GM19452 (cell line): Measurements from ENCODE around the gene HDAC11.
A peak's percentile ranks its signal among the peaks of the same experiment; 100 is the strongest.
"Not testable (repeated sequence)": the region's sequence is repeated elsewhere in the genome, so short reads cannot be mapped to it uniquely, and the experiment has no call there.

Experiments
- ATAC-seq: cut with Tn5 transposase; IDR thresholded peaks from one replicate; pipeline ENCODE4 v1.9.1; 2021; ENCODE audit not compliant: unreplicated experiment

The HDAC11 gene

GRCh38 chr3:13492976-13493866, 13.1 kb downstream of the HDAC11 start:
- ATAC-seq = no peak

DNA sequence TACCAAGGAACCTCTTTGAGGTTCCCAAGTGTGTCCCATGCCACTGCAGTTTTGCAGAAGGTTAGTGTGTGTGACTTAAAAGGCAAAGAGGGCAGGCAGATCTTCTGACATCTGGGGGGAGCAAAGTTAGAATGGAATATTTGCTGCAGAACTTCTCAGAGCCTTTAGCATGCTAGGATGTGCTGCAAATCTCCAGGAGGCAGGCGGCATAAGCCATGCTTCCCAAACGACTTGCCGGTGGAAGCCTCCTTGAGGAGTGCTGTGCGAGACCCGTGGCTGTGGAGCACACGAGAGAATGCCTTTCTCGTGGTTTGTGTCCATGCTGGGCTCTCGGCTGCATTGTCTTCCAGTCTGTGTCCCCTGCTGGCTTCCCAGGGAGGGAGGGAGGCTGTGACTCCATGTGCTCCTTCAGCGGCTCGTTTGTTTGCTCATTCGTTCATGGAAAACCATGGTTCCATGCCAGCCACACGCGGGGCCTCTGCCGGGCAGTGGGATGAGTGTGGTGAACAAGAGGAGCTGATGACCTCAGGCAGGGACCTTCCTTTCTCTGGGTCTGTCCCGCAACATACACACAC, 13.8 kb downstream of the HDAC11 start:
- ATAC-seq = no peak

- ATAC-seq = no peak
Measured at GRCh38 chr3:13494463-13495350, 14.6 kb downstream of the HDAC11 start.

DNA sequence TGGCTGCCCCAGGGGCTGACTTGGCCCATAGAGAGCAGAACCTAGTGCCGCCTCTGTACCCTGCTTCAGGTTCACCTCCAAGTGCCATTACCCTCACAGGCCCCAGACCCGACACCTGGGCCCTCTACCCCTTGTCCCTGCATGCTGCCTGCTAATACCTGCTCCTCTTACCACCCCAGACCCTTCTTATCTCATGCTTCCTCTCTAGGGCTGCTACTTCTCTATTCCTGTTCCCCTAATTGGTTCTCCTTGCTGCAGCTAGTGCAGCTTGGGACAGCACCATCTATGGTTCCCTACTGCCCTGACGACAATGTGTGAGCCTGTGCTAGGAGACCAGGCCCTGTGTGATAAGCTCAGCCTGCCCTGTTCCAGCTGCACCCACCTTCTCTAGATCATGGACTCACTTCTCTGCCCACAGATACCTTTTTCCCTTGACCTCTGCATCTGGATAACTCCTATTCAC, 15.3 kb downstream of the HDAC11 start:
- ATAC-seq = no peak

DNA sequence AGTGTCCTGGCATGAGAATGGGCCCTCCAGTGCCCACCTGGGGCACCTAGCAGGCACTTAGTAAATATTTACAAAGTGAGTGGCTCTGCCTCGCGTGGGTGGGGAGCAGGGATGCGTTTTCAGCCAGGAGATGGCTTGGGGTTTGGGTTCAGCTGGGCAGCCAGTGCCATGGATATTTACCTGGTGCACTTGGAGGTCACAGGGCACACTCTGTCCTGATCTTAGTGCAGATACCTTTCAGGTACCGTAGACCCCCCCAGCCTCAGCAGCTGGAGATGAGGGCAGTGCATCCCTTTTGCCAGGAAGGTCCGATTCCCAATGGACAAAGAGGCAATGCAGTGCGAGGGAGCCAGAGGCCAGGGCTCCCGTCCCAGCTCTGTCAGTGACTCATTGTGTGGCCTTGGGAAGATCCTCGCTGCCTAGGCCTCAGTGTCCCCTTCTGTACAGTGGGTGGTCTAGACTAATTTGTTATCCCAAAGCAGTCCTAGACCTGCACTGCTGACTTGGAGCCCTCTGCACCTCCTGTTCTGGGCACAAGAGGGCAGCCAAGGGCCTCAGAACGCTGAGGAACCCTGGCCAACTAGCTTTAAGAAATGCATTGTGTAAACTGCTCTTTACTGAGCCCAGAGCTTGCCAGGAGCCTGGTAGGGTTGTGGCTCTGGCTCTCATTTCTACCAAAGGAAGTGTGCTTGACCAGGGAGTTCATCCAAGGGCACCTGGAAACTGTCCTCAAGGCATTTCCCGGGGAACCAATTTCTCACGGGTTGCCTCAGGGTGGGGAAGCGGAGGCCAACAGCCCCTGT, 16.0 kb downstream of the HDAC11 start:
- ATAC-seq = peak; percentile 69

DNA sequence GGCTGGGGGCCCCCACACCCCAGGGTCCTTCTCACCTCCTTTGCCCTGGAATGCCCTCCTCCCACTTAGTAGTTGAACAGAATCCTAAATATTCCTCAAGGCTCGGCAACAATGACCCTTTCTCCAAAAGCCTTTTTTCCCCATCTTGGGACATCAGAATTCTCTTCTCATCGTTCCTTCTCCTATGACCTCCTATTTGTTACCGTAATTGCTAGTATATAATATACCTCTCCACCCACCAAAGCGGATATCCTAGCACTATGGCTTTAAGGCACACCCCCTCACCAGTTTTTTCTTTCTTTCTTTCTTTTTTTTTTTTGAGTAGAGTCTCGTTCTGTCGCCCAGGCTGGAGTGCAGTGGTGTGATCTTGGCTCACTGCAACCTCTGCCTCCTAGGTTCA, 16.8 kb downstream of the HDAC11 start:
- no peak for ATAC-seq

GRCh38 chr3:13497386-13497785, 17.3 kb downstream of the HDAC11 start:
- no peak for ATAC-seq

DNA sequence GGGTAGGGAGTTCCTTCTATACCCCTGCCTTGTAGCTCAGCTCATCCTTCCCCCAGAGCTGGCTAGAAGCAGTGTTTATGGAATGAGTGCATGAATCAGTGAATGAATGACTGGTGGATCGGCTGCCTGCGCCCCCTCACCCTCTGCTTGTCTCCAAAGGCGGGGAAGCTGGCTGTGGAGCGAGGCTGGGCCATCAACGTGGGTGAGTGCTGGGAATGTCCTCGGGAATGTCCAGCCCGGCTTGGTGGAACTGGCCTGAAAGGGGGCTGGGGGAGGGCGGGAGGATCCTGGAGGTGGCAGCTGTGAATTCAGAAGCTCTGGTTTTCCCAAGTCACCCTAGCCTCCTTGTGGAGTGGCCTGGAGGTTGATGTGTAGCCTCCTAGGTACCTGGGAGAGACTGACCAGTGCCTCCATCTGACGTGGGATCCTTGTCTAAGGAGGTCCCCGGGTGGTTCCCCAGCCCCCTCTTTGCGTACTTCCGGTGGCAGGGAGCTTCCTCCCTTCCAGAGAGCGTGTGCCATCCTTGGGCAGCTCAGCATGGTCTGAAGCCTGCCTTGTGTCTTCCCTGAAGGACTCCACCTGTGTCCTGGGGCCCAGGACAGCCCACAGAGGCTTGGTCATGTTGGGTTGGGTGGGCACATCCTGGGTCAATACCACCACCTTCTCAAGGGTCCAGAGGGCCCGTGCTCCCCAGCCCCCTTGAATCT, 18.4 kb downstream of the HDAC11 start:
- ATAC-seq = no peak

GRCh38 chr3:13499246-13499645, 19.1 kb downstream of the HDAC11 start:
- not testable (repeated sequence) for ATAC-seq

- ATAC-seq = no peak
Measured at GRCh38 chr3:13500133-13500885, 20.2 kb downstream of the HDAC11 start.

DNA sequence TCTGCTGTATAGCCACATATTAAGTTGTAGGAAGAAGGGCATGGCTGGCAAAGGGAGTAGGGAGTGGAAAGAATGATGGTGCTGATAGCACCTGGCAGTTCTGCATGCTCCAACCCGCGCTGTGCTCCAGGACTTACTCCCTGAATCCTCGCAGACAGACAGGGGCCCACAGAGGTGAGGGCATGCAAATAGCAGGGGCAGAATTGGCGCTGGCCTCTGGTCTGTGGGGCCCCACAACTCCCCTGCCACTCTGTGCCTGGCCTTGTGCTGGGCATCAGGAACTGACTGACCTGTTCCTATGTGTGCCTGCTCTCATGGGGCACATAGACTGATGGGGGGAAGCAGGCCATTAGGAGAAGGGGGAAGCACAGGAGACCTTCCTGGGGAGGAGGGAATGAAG, 20.9 kb downstream of the HDAC11 start:
- ATAC-seq = no peak

DNA sequence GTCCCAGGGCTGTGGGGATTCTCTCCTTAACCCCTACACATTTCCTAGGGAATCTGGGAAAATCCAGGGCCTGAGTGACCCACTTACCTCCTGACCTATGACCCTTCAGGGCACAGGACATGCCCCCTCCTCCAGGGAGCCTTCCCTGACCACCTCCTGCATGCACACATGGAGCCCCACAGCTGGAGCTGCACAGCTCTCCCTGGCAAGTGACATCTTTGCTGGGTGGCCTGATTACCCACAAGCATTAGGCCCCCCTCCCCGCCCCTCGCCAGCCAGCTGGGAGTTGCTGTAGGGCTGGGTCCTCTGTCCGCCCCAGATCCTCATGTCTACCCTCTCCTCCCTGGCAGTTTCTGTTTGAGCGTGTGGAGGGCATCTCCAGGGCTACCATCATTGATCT, 21.4 kb downstream of the HDAC11 start:
- no peak for ATAC-seq

DNA sequence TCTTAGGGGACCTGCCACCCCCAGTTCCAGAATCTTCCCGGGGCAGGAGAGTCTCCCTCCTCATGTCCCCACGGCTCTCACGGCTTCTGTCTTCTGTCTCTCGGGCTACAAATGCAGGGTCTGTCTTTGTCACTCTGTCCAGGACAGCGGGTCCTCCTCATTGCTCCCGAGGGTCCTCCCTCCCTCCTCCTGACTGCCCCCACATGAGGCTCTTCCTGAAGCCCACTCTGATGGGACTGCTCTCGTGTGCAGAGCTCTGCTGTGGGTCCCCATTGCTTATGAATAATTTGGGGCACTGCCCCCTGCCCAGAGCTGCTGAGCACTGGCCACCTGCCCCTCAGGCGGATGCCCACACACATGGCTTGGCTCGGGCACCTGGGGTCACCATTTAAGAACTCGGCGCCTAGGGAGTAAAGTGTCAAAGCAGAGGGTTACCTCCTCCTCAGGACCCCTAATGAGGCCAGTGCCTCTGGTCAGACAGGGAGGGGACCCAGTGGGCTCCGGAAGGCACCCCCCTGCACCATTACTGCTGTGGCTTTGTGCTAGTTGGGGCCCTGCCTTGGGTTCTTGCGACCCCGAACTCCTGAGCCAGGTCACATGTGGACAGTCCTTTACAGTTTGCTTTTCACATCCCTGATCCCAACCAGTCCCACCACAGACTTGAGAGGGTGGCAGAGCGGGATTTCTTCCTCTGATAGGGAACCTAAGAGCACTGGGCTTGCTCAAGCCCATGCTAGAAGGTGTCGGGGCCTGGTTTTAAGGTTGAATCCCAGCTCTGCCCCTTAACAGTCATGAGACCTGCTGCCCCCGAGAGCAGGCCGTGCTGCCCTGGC, 22.1 kb downstream of the HDAC11 start:
- no peak for ATAC-seq

- no peak for ATAC-seq
Measured at GRCh38 chr3:13502791-13503060, 22.6 kb downstream of the HDAC11 start.

- ATAC-seq = no peak
Measured at GRCh38 chr3:13504161-13504831, 24.2 kb downstream of the HDAC11 start.

- ATAC-seq = no peak
Measured at GRCh38 chr3:13505147-13506130, 25.3 kb downstream of the HDAC11 start.

GRCh38 chr3:13506239-13506638, 26.1 kb downstream of the HDAC11 start:
- ATAC-seq = no peak
